Gastrocnemius medialis (tissue), 4 donors: ENCODE results near the gene ZCCHC17. TPM values are rescaled to one million over a fixed set of nuclear protein-coding genes. Genes with fewer than 3 reads are reported as not detected.
A peak's percentile ranks its signal among the peaks of the same experiment; 100 is the strongest.

Source experiments
- ATAC-seq, 2 donors: fragments of 150-250 bp; one replicate each; pipeline ENCODE4 v1.9.1; 2016
- DNase-seq, 2 donors: peaks; one replicate each; pipeline ENCODE4 v3.0.0-alpha.2; 2019
- H3K27ac ChIP-seq, 4 donors: fragments of 200-600 bp; sonication (generic); 1 replicate in 1 of 4; 2 replicates in 3 of 4; pipeline ENCODE4 v1.5.1; 2016 to 2018; ENCODE audit warnings: mild to moderate bottlenecking in 2 of 4, moderate library complexity in 1 of 4
- H3K27me3 ChIP-seq, 3 donors: fragments of 200-600 bp; sonication (generic) in 2 of 3; 1 replicate in 1 of 3; 2 replicates in 2 of 3; pipeline versions ENCODE4 v1.5.1 to v1.6.0; 2016 to 2019; ENCODE audit warnings: mild to moderate bottlenecking in 1 of 3, moderate library complexity in 1 of 3
- H3K36me3 ChIP-seq, 2 donors: fragments of 200-600 bp; sonication (generic) in 1 of 2; one replicate each; pipeline ENCODE4 v1.5.1; 2017 to 2018
- H3K4me1 ChIP-seq, 2 donors: fragments of 200-600 bp; sonication (generic) in 1 of 2; one replicate each; pipeline ENCODE4 v1.5.1; 2016 to 2017; ENCODE audit warnings: mild to moderate bottlenecking in 2 of 2
- H3K4me3 ChIP-seq, 4 donors: fragments of 200-600 bp; sonication (generic) in 3 of 4; 1 replicate in 1 of 4; 2 replicates in 3 of 4; pipeline ENCODE4 v1.5.1; 2016 to 2019; ENCODE audit warnings: mild to moderate bottlenecking in 2 of 4
- H3K9me3 ChIP-seq, 3 donors: fragments of 200-600 bp; sonication (generic) in 2 of 3; 1 replicate in 1 of 3; 2 replicates in 2 of 3; pipeline ENCODE4 v1.5.1; 2016 to 2019
- POLR2A ChIP-seq, 2 donors: fragments of 450-650 bp; IDR thresholded peaks; one replicate each; pipeline ENCODE4 v1.6.1; 2017; ENCODE audit warnings: antibody characterized with exemption in 2 of 2, mild to moderate bottlenecking in 2 of 2, moderate library complexity in 2 of 2
- in situ Hi-C, 4 donors: fragments of 200-750 bp; cut with MboI; loops; one replicate each; pipeline versions ENCODE4 v1.15.0 to v1.8.0; 2017; ENCODE audit warnings: low sequenced_read_pairs in 4 of 4
- intact Hi-C: fragments of 100-400 bp; cut with DNase I; formaldehyde crosslinking; loops from one replicate; pipeline ENCODE4 v1.15.1; 2023; ENCODE audit warnings: low total_unique reads
- total RNA-seq, 4 donors: library from RNA; depleted of rRNA; stranded (reverse); fragments of >200 nt; gene quantifications; one replicate each; pipeline versions ENCODE4 v1.1.0 to v1.2.3, GENCODE V29; 2016
- TF ChIP-seq, protein P1 (sequence below), 5 experiments: fragments of 450-650 bp in 3 of 5; fragments of 200-600 bp in 2 of 5; sonication (generic) in 2 of 5; IDR thresholded peaks in 4 of 5; conservative IDR thresholded peaks in 1 of 5; 1 replicate in 4 of 5; 2 replicates in 1 of 5; pipeline ENCODE4 v1.5.1; 2016 to 2019; ENCODE audit warnings: antibody characterized with exemption in 5 of 5, mild to moderate bottlenecking in 3 of 5, moderate library complexity in 3 of 5

ZCCHC17 gene
- total RNA-seq, 4 donors from 2014 or later: 14.0 to 26.8 (median 17.5) TPM

DNA sequence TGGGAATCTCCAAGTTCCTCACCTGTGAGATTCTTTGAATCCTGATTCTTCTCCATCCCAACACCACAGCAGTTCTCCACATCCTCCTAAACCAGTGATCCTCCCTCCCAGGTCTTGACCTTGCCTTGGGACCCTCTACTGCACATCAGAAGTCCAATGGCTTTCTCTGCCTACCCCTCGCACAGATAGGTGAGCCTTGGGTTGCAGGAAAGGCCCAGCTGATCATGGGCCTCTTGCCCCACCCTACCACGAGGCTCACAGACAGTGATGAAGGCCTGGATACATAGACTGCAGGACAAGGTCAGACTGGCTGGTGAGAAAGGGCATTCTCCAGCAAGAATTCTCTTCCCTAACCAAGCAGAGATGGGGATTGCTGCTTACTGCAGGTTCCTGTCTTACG lies 75.2 kb downstream of the ZCCHC17 start:
- Histone ChIP-seq H3K9me3 (no peaks in the 10 kb centered on the region), H3K36me3 (peaks cover 0 to 20% of the 10 kb centered on the region in 2 donors), H3K27ac (peak overlapping the region; percentile 99 to 100 (median 99)), H3K4me3 (peak overlapping the region; percentile 58 to 72 (median 70)), H3K4me1 (peaks cover 56 to 72% of the 10 kb centered on the region in 2 donors), H3K27me3 (no peaks in the 10 kb centered on the region)
- TF ChIP-seq POLR2A (IDR thresholded peaks at IDR 0.05): no peak
- TF ChIP-seq, protein P1, sequence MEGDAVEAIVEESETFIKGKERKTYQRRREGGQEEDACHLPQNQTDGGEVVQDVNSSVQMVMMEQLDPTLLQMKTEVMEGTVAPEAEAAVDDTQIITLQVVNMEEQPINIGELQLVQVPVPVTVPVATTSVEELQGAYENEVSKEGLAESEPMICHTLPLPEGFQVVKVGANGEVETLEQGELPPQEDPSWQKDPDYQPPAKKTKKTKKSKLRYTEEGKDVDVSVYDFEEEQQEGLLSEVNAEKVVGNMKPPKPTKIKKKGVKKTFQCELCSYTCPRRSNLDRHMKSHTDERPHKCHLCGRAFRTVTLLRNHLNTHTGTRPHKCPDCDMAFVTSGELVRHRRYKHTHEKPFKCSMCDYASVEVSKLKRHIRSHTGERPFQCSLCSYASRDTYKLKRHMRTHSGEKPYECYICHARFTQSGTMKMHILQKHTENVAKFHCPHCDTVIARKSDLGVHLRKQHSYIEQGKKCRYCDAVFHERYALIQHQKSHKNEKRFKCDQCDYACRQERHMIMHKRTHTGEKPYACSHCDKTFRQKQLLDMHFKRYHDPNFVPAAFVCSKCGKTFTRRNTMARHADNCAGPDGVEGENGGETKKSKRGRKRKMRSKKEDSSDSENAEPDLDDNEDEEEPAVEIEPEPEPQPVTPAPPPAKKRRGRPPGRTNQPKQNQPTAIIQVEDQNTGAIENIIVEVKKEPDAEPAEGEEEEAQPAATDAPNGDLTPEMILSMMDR (IDR thresholded peaks at IDR 0.05 in 4 of 5, conservative IDR thresholded peaks at IDR 0.05 in 1 of 5): no peak
- in situ Hi-C loops (no loop called here), intact Hi-C loops (loop anchor here (2.0 to 10.0 kb wide), 4 partner anchors 41 to 1653 kb away; partner anchors contain the start of gene SERINC2)
- DNase-seq (peak in 1 of 2 donors; percentile 64), ATAC-seq (peak; percentile 9 to 20)

DNA sequence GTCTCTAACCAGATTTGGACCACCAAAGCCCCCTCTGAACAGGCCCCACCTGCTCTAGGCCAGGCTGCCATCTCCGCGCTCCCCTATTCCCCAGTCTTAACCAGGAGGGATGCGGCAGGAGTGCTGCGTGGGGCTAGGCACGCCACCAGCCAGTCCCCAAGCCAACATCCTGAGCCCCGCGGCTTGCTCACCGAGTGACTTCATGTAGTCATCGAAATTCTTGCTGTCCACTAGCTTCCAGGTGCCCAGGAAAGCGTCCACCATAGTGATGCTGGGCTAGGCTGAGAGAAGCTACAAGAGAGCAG lies 75.9 kb downstream of the ZCCHC17 start:
- H3K27me3 ChIP-seq: no peaks in the 10 kb centered on the region
- in situ Hi-C loops (no loop called here), intact Hi-C loops (loop anchor here (1.0 to 10.0 kb wide), 5 partner anchors 9 to 1652 kb away; partner anchors contain the start of gene SERINC2)
- H3K4me3 ChIP-seq: peak overlapping the region; percentile 58 to 72 (median 70)
- ATAC-seq (no peak), DNase-seq (no peak)
- peak; percentile 91 to 94 for TF ChIP-seq POLR2A (IDR thresholded peaks at IDR 0.05)
- TF ChIP-seq, protein P1 (IDR thresholded peaks at IDR 0.05 in 4 of 5, conservative IDR thresholded peaks at IDR 0.05 in 1 of 5): peak in 1 of 5 experiments; percentile 5
- peak overlapping the region; percentile 99 to 100 (median 99) for H3K27ac ChIP-seq
- H3K36me3 ChIP-seq: peaks cover 0 to 14% of the 10 kb centered on the region in 2 donors
- no peaks in the 10 kb centered on the region for H3K9me3 ChIP-seq
- peaks cover 51 to 66% of the 10 kb centered on the region in 2 donors for H3K4me1 ChIP-seq

DNA sequence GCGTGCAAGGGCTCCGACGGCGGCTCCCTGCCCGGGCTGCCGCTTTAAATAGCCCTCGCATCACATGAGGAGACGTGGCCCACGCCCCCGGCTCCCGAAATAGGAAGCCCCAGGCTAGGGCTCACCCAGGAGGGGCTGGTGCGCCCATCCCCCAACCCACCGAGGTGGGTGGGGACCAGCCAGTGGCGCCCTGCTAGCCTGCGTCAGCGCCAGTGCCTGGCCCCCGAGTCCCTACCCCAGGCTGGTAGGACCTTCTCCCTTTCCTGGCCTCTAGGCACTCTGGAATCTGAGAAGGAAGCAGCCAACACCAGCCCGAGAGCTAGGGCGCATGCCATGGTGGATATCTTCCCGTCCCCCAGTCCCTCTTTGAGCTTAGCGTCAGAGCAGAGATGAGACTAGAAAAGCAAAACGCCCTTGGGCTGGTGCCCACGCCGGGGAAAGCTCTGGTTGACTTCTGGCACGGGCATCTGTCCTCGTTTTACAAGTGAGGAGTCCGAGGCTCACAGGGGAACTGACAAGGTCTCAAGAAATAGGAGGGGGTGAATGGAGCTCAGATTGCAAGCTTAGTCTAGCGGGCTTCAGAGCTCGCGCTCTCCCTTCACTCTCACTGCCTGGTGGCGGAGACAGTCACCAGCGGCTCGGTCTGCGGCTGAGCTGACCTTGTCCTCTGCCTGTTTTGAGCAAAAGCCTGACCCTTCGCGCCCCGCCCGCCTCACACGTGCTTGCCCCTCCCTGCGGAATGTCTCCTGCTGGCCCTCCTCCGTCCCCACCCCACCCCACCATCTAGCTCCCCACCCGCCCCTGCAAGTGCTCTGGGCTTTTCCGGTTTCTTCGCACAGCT lies 76.4 kb downstream of the ZCCHC17 start, which contains the start of gene FABP3:
FABP3 (minus strand) TSS at position 21 of the 841 bp plus-strand sequence. CDS start 62 bp downstream, outside the sequence.
- ATAC-seq (peak; percentile 66 to 73), DNase-seq (peak; percentile 84 to 95)
- H3K27me3 ChIP-seq: no peaks in the 10 kb centered on the region
- peaks cover 46 to 63% of the 10 kb centered on the region in 2 donors for H3K4me1 ChIP-seq
- H3K4me3 ChIP-seq: peak within 1 kb of the TSS; percentile 58 to 72 (median 70)
- intact Hi-C loops (loop anchor here (1.0 to 10.0 kb wide), 5 partner anchors 8 to 1652 kb away; partner anchors contain the start of gene SERINC2), in situ Hi-C loops (no loop called here)
- H3K36me3 ChIP-seq: peaks cover 0 to 9% of the 10 kb centered on the region in 2 donors
- peak within 1 kb of the TSS; percentile 99 to 100 (median 99) for H3K27ac ChIP-seq
- no peaks in the 10 kb centered on the region for H3K9me3 ChIP-seq
- TF ChIP-seq, protein P1 (IDR thresholded peaks at IDR 0.05 in 4 of 5, conservative IDR thresholded peaks at IDR 0.05 in 1 of 5): peak in 1 of 5 experiments; percentile 25
- peak; percentile 65 to 79 for TF ChIP-seq POLR2A (IDR thresholded peaks at IDR 0.05)

DNA sequence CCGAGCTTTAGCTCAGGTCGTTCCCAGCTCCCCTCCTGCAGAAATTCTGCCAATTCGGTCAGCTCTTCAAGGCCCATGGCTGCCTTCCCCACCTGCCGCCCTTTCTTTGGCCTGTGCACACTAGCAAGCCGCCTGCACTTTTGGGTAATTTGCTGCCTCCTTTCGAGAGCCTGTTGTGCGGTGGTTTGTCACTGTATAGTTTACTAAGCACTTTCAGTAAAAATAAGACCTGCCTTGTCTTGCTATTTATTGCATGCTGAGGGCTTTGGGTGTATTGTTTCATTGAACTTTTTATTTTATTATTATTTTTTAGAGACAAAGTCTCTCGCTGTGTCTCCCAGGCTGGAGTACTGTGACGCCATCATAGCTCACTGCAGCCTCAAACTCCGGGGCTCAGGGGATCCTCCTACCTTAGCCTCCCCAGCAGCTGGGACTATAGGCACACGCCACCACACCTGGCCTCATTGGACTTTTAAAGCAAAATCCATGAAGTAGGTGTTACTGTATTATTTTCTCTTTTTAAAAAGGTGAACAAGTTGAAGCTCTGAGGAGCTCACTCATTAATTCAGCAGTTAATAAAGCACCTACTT lies 77.2 kb downstream of the ZCCHC17 start:
- Histone ChIP-seq H3K36me3 (peaks cover 0 to 2% of the 10 kb centered on the region in 2 donors), H3K27ac (peak overlapping the region; percentile 99 to 100 (median 99)), H3K27me3 (no peaks in the 10 kb centered on the region), H3K9me3 (no peaks in the 10 kb centered on the region), H3K4me1 (peaks cover 43 to 63% of the 10 kb centered on the region in 2 donors), H3K4me3 (peak overlapping the region; percentile 58 to 72 (median 70))
- no peak for TF ChIP-seq POLR2A (IDR thresholded peaks at IDR 0.05)
- TF ChIP-seq, protein P1 (IDR thresholded peaks at IDR 0.05 in 4 of 5, conservative IDR thresholded peaks at IDR 0.05 in 1 of 5): no peak
- in situ Hi-C loops (no loop called here), intact Hi-C loops (loop anchor here (1.0 to 10.0 kb wide), 5 partner anchors 7 to 1651 kb away; partner anchors contain the start of gene SERINC2)
- no peak for ATAC-seq
- DNase-seq: peak in 1 of 2 donors; percentile 11
